ENCODE measurements around the gene GLMN.
"Not testable (repeated sequence)": the region's sequence is repeated elsewhere in the genome, so short reads cannot be mapped to it uniquely, and the experiment has no call there.

The GLMN gene

GRCh38 chr1:92276082-92276481, 22.7 kb downstream of the GLMN start:
- no peak for DNase-seq (ENCODE audit: low spot score)
- in situ Hi-C loops (cut with MboI; ENCODE audit: low pct_unique_long_range_greater_than_20kb, low sequenced_read_pairs, unreplicated experiment), result no loop called here
- TF ChIP-seq, protein P1, sequence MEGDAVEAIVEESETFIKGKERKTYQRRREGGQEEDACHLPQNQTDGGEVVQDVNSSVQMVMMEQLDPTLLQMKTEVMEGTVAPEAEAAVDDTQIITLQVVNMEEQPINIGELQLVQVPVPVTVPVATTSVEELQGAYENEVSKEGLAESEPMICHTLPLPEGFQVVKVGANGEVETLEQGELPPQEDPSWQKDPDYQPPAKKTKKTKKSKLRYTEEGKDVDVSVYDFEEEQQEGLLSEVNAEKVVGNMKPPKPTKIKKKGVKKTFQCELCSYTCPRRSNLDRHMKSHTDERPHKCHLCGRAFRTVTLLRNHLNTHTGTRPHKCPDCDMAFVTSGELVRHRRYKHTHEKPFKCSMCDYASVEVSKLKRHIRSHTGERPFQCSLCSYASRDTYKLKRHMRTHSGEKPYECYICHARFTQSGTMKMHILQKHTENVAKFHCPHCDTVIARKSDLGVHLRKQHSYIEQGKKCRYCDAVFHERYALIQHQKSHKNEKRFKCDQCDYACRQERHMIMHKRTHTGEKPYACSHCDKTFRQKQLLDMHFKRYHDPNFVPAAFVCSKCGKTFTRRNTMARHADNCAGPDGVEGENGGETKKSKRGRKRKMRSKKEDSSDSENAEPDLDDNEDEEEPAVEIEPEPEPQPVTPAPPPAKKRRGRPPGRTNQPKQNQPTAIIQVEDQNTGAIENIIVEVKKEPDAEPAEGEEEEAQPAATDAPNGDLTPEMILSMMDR (IDR thresholded peaks at IDR 0.05; ENCODE audit: extremely low read depth, insufficient read depth, missing control alignments), result no peak

DNA sequence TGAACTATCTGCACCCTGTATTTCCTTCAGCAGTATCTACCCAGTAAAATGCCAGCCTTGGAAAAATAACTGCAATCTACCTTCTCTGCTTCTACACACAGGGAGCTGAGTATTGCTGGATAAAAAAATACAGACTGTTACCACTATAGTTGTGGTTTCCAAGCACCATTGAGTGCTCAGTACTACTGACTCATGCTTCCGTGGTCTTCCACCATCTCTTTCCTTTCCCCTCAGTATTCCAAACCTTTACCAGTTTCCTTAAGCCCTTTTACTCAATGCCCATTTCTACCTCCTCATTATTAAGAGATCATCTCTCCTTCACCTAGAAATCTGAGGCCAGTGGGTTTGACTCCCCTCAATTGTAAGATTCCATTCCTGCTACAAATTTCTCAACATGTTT, 23.8 kb downstream of the GLMN start:
- TF ChIP-seq, protein P1 (IDR thresholded peaks at IDR 0.05; ENCODE audit: extremely low read depth, insufficient read depth, missing control alignments), result no peak
- DNase-seq (ENCODE audit: low spot score), result no peak
- in situ Hi-C loops (cut with MboI; ENCODE audit: low pct_unique_long_range_greater_than_20kb, low sequenced_read_pairs, unreplicated experiment), result no loop called here

DNA sequence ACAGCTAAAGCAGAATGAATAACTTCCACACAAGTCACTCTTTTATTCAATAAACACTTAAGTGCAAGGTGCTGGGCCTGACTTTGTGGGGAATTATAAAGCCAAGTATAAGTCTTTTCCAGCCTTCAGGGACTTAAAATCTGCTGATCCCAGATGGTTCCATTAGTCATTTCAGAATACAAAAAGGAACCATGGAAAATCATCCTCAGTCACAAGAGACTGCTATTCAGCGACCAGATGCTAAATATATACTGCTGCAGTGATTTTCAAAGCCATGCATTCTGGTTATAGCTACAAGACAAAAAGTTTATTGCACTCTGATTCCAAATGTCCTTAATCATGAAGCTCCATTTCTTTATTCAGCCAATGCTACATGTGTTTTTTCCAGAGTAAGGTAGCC, 25.7 kb downstream of the GLMN start:
- in situ Hi-C loops (cut with MboI; ENCODE audit: low pct_unique_long_range_greater_than_20kb, low sequenced_read_pairs, unreplicated experiment), result no loop called here

GRCh38 chr1:92262516-92262915, 36.3 kb downstream of the GLMN start:
- TF ChIP-seq, protein P1 (IDR thresholded peaks at IDR 0.05; ENCODE audit: extremely low read depth, insufficient read depth, missing control alignments), result no peak
- in situ Hi-C loops (cut with MboI; ENCODE audit: low pct_unique_long_range_greater_than_20kb, low sequenced_read_pairs, unreplicated experiment), result no loop called here
- no peak for DNase-seq (ENCODE audit: low spot score)

More for the DNA sequence above, 25.7 kb downstream of the GLMN start:
- TF ChIP-seq, protein P1 (IDR thresholded peaks at IDR 0.05; ENCODE audit: extremely low read depth, insufficient read depth, missing control alignments), result no peak
- no peak for DNase-seq (ENCODE audit: low spot score)

DNA sequence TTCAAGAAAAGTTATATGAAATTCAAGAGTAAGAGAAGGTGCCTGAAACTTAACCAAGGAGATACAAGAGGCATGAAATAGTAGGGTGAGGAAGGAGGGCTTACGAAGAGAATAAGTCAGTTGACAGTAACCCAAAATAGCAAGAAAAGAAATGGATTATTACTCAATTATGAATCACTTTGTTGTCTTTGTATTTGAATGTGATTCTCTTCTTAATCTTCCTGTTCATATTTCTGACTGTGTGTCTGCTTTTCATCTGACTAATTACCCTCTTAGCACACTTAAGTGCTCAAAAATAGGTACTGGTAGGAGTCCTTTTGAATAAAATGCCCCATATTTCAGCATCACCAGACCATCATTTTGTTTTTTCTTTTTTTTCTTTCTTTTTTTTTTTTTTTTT, 39.4 kb downstream of the GLMN start:
- TF ChIP-seq, protein P1 (IDR thresholded peaks at IDR 0.05; ENCODE audit: extremely low read depth, insufficient read depth, missing control alignments), result no peak
- no peak for DNase-seq (ENCODE audit: low spot score)
- in situ Hi-C loops (cut with MboI; ENCODE audit: low pct_unique_long_range_greater_than_20kb, low sequenced_read_pairs, unreplicated experiment), result no loop called here

DNA sequence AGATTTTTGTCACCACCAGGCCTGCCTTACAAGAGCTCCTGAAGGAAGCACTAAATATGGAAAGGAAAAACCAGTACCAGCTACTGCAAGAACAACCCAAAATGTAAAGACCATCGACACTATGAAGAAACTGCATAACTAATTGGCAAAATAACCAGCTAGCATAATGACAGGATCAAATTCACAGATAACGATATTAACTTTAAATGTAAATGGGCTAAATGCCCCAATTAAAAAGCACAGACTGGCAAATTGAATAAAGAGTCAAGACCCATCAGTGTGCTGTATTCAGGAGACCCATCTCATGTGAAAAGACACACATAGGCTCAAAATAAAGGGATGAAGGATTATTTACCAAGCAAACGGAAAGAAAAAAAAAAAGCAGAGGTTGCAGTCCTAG, 44.1 kb downstream of the GLMN start:
- DNase-seq (ENCODE audit: low spot score); in situ Hi-C loops (cut with MboI; ENCODE audit: low pct_unique_long_range_greater_than_20kb, low sequenced_read_pairs, unreplicated experiment): not testable (repeated sequence)

- TF ChIP-seq, protein P1 (IDR thresholded peaks at IDR 0.05; ENCODE audit: extremely low read depth, insufficient read depth, missing control alignments), result no peak
- in situ Hi-C loops (cut with MboI; ENCODE audit: low pct_unique_long_range_greater_than_20kb, low sequenced_read_pairs, unreplicated experiment), result no loop called here
- DNase-seq (ENCODE audit: low spot score), result no peak
Measured at GRCh38 chr1:92244376-92244775, 54.4 kb downstream of the GLMN start.
